ENCODE measurements around the gene KIF22. TPM values are rescaled to one million over a fixed set of nuclear protein-coding genes. Genes with fewer than 3 reads are reported as not detected.
A peak's percentile ranks its signal among the peaks of the same experiment; 100 is the strongest.

KIF22 gene
- total and polyA plus RNA-seq, 8 donors: 11.1 to 229 (median 51.6) TPM

- intact Hi-C loops (cut with DNase I; ENCODE audit: low total_unique reads): no loop called here
- Histone ChIP-seq H3K9me3 (no peaks in the 10 kb centered on the region), H3K4me3 (peak overlapping the region in 1 of 4 donors; percentile 61), H3K27ac (peak overlapping the region in 3 of 5 donors; percentile 88 to 96 (median 94)), H3K36me3 (peaks cover 10 to 27% (median 26%) of the 10 kb centered on the region in 4 donors), H3K27me3 (peaks cover 0 to 22% (median 0%) of the 10 kb centered on the region in 3 donors), H3K4me1 (peaks cover 60 to 90% (median 88%) of the 10 kb centered on the region in 4 donors)
- 73 to 83% (median 79%) methylated on average over 24 of the region's 24 CpGs for WGBS, 5 donors
- peak in 1 of 2 donors; percentile 28 for DNase-seq
- TF ChIP-seq EP300 (IDR thresholded peaks at IDR 0.05): no peak
- TF ChIP-seq, protein P1, sequence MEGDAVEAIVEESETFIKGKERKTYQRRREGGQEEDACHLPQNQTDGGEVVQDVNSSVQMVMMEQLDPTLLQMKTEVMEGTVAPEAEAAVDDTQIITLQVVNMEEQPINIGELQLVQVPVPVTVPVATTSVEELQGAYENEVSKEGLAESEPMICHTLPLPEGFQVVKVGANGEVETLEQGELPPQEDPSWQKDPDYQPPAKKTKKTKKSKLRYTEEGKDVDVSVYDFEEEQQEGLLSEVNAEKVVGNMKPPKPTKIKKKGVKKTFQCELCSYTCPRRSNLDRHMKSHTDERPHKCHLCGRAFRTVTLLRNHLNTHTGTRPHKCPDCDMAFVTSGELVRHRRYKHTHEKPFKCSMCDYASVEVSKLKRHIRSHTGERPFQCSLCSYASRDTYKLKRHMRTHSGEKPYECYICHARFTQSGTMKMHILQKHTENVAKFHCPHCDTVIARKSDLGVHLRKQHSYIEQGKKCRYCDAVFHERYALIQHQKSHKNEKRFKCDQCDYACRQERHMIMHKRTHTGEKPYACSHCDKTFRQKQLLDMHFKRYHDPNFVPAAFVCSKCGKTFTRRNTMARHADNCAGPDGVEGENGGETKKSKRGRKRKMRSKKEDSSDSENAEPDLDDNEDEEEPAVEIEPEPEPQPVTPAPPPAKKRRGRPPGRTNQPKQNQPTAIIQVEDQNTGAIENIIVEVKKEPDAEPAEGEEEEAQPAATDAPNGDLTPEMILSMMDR (IDR thresholded peaks at IDR 0.05): no peak
- no peak for TF ChIP-seq POLR2A (IDR thresholded peaks at IDR 0.05)
- TF ChIP-seq POLR2AphosphoS5 (IDR thresholded peaks at IDR 0.05): no peak
Observed at GRCh38 chr16:29813644-29814562, 23.4 kb downstream of the KIF22 start.

GRCh38 chr16:29814592-29814991, 24.0 kb downstream of the KIF22 start:
- TF ChIP-seq POLR2AphosphoS5 (IDR thresholded peaks at IDR 0.05): no peak
- H3K9me3 ChIP-seq: no peaks in the 10 kb centered on the region
- H3K27me3 ChIP-seq: peaks cover 0 to 22% (median 0%) of the 10 kb centered on the region in 3 donors
- no peak for DNase-seq
- peak overlapping the region in 1 of 4 donors; percentile 87 for H3K4me3 ChIP-seq
- intact Hi-C loops (cut with DNase I; ENCODE audit: low total_unique reads): no loop called here
- H3K4me1 ChIP-seq: peaks cover 55 to 90% (median 88%) of the 10 kb centered on the region in 4 donors
- H3K27ac ChIP-seq: peak overlapping the region in 4 of 5 donors; percentile 94 to 98 (median 96)
- 80 to 93% (median 88%) methylated on average over 5 of the region's 5 CpGs for WGBS, 5 donors
- H3K36me3 ChIP-seq: peaks cover 3 to 27% (median 24%) of the 10 kb centered on the region in 4 donors

GRCh38 chr16:29815032-29815721, 24.6 kb downstream of the KIF22 start:
- Histone ChIP-seq H3K27ac (peak overlapping the region; percentile 12 to 98 (median 96)), H3K9me3 (no peaks in the 10 kb centered on the region), H3K4me1 (peaks cover 55 to 90% (median 88%) of the 10 kb centered on the region in 4 donors), H3K4me3 (peak overlapping the region; percentile 64 to 87 (median 71)), H3K36me3 (peaks cover 0 to 23% (median 19%) of the 10 kb centered on the region in 4 donors), H3K27me3 (peaks cover 0 to 22% (median 0%) of the 10 kb centered on the region in 3 donors)
- 4 to 7% (median 6%) methylated on average over 37 to 39 of the region's 39 CpGs for WGBS, 5 donors
- intact Hi-C loops (cut with DNase I; ENCODE audit: low total_unique reads): no loop called here
- no peak for TF ChIP-seq POLR2AphosphoS5 (IDR thresholded peaks at IDR 0.05)
- no peak for TF ChIP-seq POLR2A (IDR thresholded peaks at IDR 0.05)
- no peak for TF ChIP-seq EP300 (IDR thresholded peaks at IDR 0.05)
- TF ChIP-seq, protein P1 (IDR thresholded peaks at IDR 0.05): no peak
- DNase-seq: peak in 1 of 2 donors; percentile 49

DNA sequence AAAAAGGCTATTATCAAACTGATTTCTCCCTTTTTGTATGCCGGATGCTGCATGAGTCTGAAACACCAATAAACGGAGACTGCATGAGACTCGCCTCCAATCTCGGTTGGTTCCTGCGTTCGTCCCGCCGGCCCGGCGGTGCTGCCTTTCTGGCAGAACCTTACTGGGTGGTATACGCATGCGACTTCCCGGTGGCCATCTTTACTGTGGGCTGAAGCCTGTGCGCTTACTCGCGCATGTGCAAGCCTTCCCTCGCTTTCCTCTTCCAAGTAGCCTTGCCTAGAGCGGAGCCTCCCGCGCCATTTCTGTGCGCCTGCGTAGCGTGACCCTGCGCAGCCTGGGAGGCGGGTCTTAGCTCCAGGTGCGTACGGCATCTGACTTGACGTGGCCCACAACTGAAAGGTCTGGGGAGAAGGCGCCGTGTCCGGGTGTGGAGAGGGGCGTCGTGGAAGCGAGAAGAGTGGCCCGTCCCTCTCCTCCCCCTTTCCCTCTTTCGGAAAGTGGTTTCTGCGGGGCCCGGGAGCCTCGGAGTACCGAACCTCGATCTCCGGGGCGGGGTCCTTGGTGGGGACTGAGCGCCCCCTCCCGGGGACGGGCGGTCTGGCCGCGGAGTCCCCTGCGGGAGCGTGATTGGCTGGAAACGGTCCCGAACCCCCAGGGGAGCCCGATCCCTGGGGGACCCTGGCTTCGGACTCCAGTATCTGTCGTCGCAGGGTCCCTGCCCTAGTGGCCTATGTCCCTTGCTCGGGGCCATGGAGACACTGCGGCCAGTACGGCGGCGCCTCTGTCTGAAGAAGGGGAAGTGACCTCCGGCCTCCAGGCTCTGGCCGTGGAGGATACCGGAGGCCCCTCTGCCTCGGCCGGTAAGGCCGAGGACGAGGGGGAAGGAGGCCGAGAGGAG, 25.5 kb downstream of the KIF22 start, which contains the start of gene PAGR1:
Gene PAGR1, plus strand, starts transcription at position 360 of the 901 bp plus-strand sequence. Its CDS starts 374 bp downstream, at position 734.
- H3K4me1 ChIP-seq: peaks cover 47 to 85% (median 83%) of the 10 kb centered on the region in 4 donors
- 0 to 1% (median 0%) methylated on average over 52 to 70 of the region's 70 CpGs for WGBS, 5 donors

More for the DNA sequence above, 25.5 kb downstream of the KIF22 start, which contains the start of gene PAGR1:
- peak within 1 kb of the TSS; percentile 94 to 98 (median 96) for H3K27ac ChIP-seq
- H3K9me3 ChIP-seq: no peaks in the 10 kb centered on the region
- H3K27me3 ChIP-seq: peaks cover 0 to 22% (median 0%) of the 10 kb centered on the region in 3 donors
- peak within 1 kb of the TSS; percentile 64 to 87 (median 71) for H3K4me3 ChIP-seq
- DNase-seq: peak; percentile 98 to 100
- peaks cover 0 to 21% (median 16%) of the 10 kb centered on the region in 4 donors for H3K36me3 ChIP-seq
- TF ChIP-seq, protein P1 (IDR thresholded peaks at IDR 0.05): peak in 5 of 7 experiments; percentile 81 to 93 (median 87)
- TF ChIP-seq POLR2AphosphoS5 (IDR thresholded peaks at IDR 0.05) (peak; percentile 78 to 97 (median 88)), POLR2A (IDR thresholded peaks at IDR 0.05) (peak in 2 of 4 donors; percentile 13 to 55), EP300 (IDR thresholded peaks at IDR 0.05) (no peak)
- intact Hi-C loops (cut with DNase I; ENCODE audit: low total_unique reads): no loop called here
